HG02610 (cell line): ENCODE measurements around the gene ZBTB46.
"Not testable (repeated sequence)": the region's sequence is repeated elsewhere in the genome, so short reads cannot be mapped to it uniquely, and the experiment has no call there.

Experiments used
- ATAC-seq: cut with Tn5 transposase; IDR thresholded peaks from one replicate; pipeline ENCODE4 v1.9.1; 2021; ENCODE audit warnings: mild to moderate bottlenecking, moderate library complexity; ENCODE audit not compliant: unreplicated experiment

Gene ZBTB46

DNA sequence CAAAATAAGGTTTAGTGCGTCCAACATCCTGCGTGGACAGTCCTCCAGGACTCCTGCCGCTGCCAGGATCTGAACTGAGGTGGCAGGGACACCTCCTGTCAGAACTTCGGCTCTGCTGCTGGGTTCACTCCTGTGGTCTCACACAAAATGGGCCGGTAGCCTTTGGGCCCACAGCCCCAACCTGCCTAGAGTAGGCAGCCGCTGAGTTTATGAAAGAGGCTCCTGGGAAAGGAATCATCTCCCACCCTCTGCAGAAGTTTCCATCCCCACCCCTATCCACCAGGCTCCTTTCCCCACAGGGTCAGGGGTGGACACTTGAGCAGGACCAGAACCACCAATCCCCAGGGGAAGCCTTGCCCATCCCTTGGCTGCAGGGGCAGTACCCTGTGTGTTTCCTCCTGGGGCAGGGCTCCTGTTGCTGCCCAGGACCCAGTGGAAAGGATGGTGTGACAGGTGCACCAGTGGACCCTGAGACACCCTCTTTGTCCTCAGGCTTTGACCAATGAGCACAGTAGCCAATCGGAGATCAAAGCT is 28.2 kb upstream of the ZBTB46 start:
- no peak for ATAC-seq

GRCh38 chr20:63858393-63859165 is 27.5 kb upstream of the ZBTB46 start:
- no peak for ATAC-seq

DNA sequence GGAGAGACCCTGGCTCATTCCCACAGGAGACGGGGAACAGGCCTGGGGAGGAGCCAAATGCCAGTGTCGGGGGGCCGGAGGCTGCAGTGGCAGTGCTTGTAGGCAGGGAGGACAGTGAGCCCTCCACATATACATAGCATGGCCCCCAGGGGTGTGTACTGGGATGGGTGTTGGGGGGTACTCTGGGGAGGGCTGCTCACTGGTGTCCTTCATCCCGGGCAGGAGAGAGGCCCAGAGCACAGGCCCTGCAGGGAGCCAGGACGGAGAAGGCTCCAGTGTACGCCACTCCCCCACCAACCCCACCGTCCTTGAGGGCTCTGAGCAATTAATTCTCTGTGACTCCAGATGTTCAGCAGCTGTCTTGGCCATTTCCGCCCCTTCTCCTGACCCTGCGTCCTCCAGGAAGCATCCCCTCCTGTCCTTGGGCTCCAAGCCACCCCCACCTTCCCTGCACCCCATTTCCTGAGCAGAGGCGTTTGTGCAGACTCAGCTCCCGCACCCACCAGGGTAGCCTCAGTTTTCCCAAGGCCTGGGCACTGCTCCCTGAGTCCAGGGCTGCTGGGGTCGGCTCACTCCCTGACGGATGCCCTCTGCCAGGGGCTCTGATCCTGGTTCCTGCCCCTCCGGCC is 26.8 kb upstream of the ZBTB46 start:
- no peak for ATAC-seq

DNA sequence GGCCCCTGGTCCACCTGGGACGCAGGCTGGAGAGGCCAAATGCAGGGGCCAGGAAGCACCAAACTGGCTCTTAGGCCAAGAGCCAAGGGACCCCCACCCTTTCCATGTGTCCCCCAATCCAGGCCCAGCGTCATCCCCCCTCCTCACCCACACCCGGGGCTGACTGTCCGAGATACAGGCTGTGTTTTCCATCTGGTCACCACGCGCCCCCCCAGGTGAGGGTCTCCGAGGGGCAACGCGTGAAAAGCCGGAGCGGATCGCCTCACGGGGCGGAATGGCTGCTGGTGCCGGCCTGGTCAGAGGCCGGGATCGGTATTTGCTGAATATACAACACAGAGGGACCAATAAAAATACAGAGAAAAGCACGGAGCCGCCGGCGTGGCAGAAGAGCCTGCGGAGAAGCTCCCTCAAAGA is 25.0 kb upstream of the ZBTB46 start:
- no peak for ATAC-seq

DNA sequence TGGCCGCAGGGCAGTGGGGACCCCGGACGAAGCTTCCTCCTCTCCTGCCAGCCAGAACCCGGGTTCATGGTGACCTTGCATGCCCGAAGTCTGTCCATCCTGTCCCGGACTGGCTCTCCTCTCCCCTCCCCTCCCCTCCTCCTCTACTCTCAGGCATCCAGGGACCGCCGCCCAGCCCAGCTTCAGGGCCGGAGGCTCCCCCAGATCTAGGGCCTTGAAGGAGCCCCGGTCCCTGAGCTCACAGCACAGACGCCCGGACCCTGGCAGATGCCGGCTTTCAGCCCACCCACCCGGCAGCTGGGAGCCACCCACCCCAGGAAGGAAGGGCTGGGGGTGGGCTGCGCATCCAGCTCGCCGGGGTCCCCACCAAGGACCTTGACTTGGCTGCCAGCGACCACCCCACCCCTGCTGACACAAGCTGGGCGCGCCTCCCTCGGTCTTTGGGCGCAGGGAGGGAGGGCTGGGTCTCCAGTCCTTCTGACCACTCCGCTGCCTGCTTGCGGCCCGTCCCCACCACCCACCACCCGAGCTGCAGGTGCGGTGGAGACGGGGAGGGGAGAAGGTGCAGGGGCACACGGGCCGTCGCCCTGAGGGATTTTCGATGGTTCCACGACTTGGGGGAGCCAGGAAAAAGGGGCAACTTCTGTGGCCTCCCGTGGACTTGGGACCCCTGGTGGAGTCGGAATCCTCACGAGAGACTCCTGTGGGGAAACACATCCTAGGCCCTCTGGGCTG is 24.5 kb upstream of the ZBTB46 start:
- ATAC-seq: no peak

GRCh38 chr20:63854766-63855362 is 23.8 kb upstream of the ZBTB46 start:
- no peak for ATAC-seq

- ATAC-seq: no peak
Observed at GRCh38 chr20:63854069-63854765, 23.2 kb upstream of the ZBTB46 start.

DNA sequence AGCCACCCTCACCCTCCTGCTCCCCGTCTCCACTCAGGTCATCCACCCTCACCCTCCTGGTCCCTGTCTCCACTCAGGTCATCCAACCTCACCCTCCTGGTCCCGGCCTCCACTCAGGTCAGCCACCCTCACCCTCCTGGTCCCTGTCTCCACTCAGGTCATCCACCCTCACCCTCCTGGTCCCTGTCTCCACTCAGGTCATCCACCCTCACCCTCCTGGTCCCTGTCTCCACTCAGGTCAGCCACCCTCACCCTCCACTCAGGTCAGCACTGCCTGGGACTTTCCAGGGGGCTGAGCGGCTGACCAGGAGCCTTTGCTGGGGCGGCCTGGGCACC is 22.6 kb upstream of the ZBTB46 start:
- not testable (repeated sequence) for ATAC-seq

- not testable (repeated sequence) for ATAC-seq
Observed at GRCh38 chr20:63851548-63851943, 20.5 kb upstream of the ZBTB46 start.

- ATAC-seq: peak; percentile 72
Observed at GRCh38 chr20:63850689-63851547, 19.9 kb upstream of the ZBTB46 start.

- ATAC-seq: no peak
Observed at GRCh38 chr20:63848003-63848911, 17.2 kb upstream of the ZBTB46 start.

- no peak for ATAC-seq
Observed at GRCh38 chr20:63847237-63848002, 16.4 kb upstream of the ZBTB46 start.

DNA sequence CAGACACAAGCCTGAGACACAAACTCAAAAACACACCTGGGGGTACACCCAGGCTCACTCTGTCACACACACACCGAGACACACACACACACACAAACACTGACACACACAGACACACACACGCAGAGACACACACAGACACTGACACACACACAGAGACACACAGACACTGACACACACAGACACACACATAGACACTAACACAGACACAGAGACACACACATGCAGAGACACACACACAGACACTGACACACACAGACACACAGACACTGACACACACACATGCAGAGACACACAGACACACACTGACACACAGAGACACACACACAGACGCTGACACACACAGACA is 15.8 kb upstream of the ZBTB46 start:
- ATAC-seq: no peak

- no peak for ATAC-seq
Observed at GRCh38 chr20:63846128-63846771, 15.2 kb upstream of the ZBTB46 start.

DNA sequence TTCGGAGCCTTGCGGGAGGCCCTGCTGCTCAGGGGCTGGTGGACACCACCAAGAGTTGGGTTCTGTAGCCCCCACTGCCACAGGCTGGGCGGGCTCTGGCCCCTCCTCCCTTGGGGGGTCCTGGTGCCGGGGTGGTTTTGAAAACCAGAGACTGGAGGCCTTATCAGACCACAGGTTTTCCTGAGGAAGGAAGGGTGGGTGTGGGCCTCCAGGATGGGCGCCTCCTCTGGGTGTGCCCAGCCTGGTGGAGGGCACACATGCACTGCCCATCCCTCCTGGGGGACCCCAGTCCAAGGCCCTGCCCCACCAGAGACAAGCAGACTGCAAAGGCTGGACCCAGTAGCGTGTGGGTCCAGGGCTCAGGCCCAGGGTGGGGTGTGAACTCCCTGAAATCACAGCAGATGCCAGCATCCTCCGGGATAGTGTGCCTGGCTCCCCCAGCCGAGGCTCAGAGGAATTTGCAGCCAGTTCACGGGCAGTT is 13.5 kb upstream of the ZBTB46 start:
- ATAC-seq: no peak

DNA sequence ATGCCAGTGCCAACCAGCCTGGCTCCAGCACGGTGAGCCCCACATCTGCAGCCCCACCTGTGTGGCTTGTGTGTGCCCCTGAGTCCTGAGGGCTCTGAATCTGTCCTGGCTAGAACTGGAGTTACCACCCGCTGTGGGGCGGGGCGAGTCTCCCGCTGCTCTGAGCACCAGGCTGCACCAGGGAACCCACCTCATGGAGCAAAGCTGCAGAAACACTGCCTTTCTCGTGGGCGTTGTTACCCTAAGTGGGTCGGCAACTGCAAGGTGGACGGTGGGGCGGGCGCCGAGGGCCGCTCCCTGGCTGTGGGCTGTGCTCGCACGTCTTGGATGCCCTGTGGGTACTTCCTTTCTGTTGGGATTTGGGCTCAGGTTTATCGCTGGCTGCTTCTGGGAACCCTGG is 12.7 kb upstream of the ZBTB46 start:
- ATAC-seq: no peak

- no peak for ATAC-seq
Observed at GRCh38 chr20:63843222-63843621, 12.2 kb upstream of the ZBTB46 start.

- no peak for ATAC-seq
Observed at GRCh38 chr20:63842258-63842657, 11.2 kb upstream of the ZBTB46 start.
